ENCODE data around the gene YPEL1. TPM values are rescaled to one million over a fixed set of nuclear protein-coding genes. Genes with fewer than 3 reads are reported as not detected.

Gene YPEL1
- total RNA-seq, 1 donor from 2014 or later: 20.4 TPM

- no peak overlapping the region for H3K27ac ChIP-seq (ENCODE audit: low read depth, low read length)
- H3K27me3 ChIP-seq (ENCODE audit: control insufficient read depth in 3 of 3, insufficient read depth in 3 of 3, low read length in 3 of 3): no peaks in the 10 kb centered on the region
- H3K9ac ChIP-seq (ENCODE audit: low read depth in 1 of 3, low read length in 3 of 3): no peak overlapping the region
- H3K36me3 ChIP-seq (ENCODE audit: control insufficient read depth in 3 of 3, insufficient read depth in 3 of 3, low read length in 3 of 3): peaks cover 52 to 65% (median 54%) of the 10 kb centered on the region in 3 donors
- no peak overlapping the region for H3K4me3 ChIP-seq (ENCODE audit: low read length in 3 of 3)
- H3K9me3 ChIP-seq (ENCODE audit: control insufficient read depth in 3 of 3, low read length in 3 of 3): no peaks in the 10 kb centered on the region
- H3K4me1 ChIP-seq (ENCODE audit: control insufficient read depth in 3 of 3, insufficient read depth in 3 of 3, low read length in 3 of 3): peaks cover 0 to 5% (median 3%) of the 10 kb centered on the region in 3 donors
Observed at GRCh38 chr22:21686634-21687393, 48.8 kb downstream of the YPEL1 start.

DNA sequence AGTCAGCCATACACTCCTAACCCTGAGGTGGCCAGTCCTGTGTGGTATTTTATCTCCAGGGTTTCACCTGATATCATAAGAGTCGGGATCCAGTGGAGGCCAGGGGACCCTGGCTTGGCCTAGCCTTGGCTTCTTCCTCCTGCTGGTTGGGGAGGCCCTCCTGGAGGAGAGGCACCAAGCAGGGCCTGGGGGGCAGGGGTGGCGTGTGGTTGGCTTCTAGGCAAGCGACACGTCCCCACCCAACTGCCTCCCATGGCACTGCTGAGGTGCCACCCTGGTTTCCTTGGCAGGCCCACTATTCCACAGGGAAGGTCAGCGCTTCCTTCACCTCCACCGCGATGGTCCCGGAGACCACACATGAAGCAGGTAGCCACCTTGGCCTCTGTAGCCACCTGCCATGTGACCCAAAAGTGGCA lies 49.4 kb downstream of the YPEL1 start:
- Histone ChIP-seq H3K9me3 (ENCODE audit: control insufficient read depth in 3 of 3, low read length in 3 of 3) (no peaks in the 10 kb centered on the region), H3K9ac (ENCODE audit: low read depth in 1 of 3, low read length in 3 of 3) (no peak overlapping the region), H3K27ac (ENCODE audit: low read depth, low read length) (no peak overlapping the region), H3K4me3 (ENCODE audit: low read length in 3 of 3) (no peak overlapping the region), H3K27me3 (ENCODE audit: control insufficient read depth in 3 of 3, insufficient read depth in 3 of 3, low read length in 3 of 3) (no peaks in the 10 kb centered on the region), H3K36me3 (ENCODE audit: control insufficient read depth in 3 of 3, insufficient read depth in 3 of 3, low read length in 3 of 3) (peaks cover 55 to 67% (median 60%) of the 10 kb centered on the region in 3 donors), H3K4me1 (ENCODE audit: control insufficient read depth in 3 of 3, insufficient read depth in 3 of 3, low read length in 3 of 3) (peaks cover 0 to 5% (median 3%) of the 10 kb centered on the region in 3 donors)

DNA sequence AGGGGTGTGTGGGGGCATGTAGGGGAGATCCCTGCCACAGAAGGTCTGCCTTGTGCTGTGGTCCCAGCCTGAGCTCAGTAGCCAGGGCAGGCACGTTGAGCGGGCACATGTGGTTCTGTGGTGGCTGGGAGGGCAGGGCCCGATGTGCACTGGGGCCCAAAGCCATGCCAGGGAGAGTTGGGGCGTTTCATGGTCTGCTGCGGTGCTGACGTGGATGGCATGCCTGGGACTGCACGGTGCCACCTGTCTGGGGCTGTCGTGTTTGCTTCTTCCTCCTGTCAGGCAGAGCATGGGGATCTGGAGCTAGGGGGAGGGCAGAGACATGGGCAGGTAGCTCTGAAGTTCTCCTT lies 50.5 kb downstream of the YPEL1 start:
- Histone ChIP-seq H3K27ac (ENCODE audit: low read depth, low read length) (no peak overlapping the region), H3K27me3 (ENCODE audit: control insufficient read depth in 3 of 3, insufficient read depth in 3 of 3, low read length in 3 of 3) (no peaks in the 10 kb centered on the region), H3K4me1 (ENCODE audit: control insufficient read depth in 3 of 3, insufficient read depth in 3 of 3, low read length in 3 of 3) (peaks cover 0 to 5% (median 0%) of the 10 kb centered on the region in 3 donors), H3K9ac (ENCODE audit: low read depth in 1 of 3, low read length in 3 of 3) (no peak overlapping the region), H3K4me3 (ENCODE audit: low read length in 3 of 3) (no peak overlapping the region), H3K36me3 (ENCODE audit: control insufficient read depth in 3 of 3, insufficient read depth in 3 of 3, low read length in 3 of 3) (peaks cover 55 to 71% (median 63%) of the 10 kb centered on the region in 3 donors), H3K9me3 (ENCODE audit: control insufficient read depth in 3 of 3, low read length in 3 of 3) (no peaks in the 10 kb centered on the region)

- Histone ChIP-seq H3K9ac (ENCODE audit: low read depth in 1 of 3, low read length in 3 of 3) (no peak overlapping the region), H3K36me3 (ENCODE audit: control insufficient read depth in 3 of 3, insufficient read depth in 3 of 3, low read length in 3 of 3) (peaks cover 54 to 67% (median 63%) of the 10 kb centered on the region in 3 donors), H3K27ac (ENCODE audit: low read depth, low read length) (no peak overlapping the region), H3K4me3 (ENCODE audit: low read length in 3 of 3) (no peak overlapping the region), H3K4me1 (ENCODE audit: control insufficient read depth in 3 of 3, insufficient read depth in 3 of 3, low read length in 3 of 3) (peaks cover 0 to under 1% (median 0%) of the 10 kb centered on the region in 3 donors), H3K9me3 (ENCODE audit: control insufficient read depth in 3 of 3, low read length in 3 of 3) (no peaks in the 10 kb centered on the region), H3K27me3 (ENCODE audit: control insufficient read depth in 3 of 3, insufficient read depth in 3 of 3, low read length in 3 of 3) (no peaks in the 10 kb centered on the region)
Observed at GRCh38 chr22:21684492-21685163, 51.0 kb downstream of the YPEL1 start.

- Histone ChIP-seq H3K4me1 (ENCODE audit: control insufficient read depth in 3 of 3, insufficient read depth in 3 of 3, low read length in 3 of 3) (no peaks in the 10 kb centered on the region), H3K27me3 (ENCODE audit: control insufficient read depth in 3 of 3, insufficient read depth in 3 of 3, low read length in 3 of 3) (no peaks in the 10 kb centered on the region), H3K27ac (ENCODE audit: low read depth, low read length) (no peak overlapping the region), H3K36me3 (ENCODE audit: control insufficient read depth in 3 of 3, insufficient read depth in 3 of 3, low read length in 3 of 3) (peaks cover 52 to 59% (median 56%) of the 10 kb centered on the region in 3 donors), H3K9ac (ENCODE audit: low read depth in 1 of 3, low read length in 3 of 3) (no peak overlapping the region), H3K4me3 (ENCODE audit: low read length in 3 of 3) (no peak overlapping the region), H3K9me3 (ENCODE audit: control insufficient read depth in 3 of 3, low read length in 3 of 3) (no peaks in the 10 kb centered on the region)
Observed at GRCh38 chr22:21683401-21683811, 52.2 kb downstream of the YPEL1 start.

DNA sequence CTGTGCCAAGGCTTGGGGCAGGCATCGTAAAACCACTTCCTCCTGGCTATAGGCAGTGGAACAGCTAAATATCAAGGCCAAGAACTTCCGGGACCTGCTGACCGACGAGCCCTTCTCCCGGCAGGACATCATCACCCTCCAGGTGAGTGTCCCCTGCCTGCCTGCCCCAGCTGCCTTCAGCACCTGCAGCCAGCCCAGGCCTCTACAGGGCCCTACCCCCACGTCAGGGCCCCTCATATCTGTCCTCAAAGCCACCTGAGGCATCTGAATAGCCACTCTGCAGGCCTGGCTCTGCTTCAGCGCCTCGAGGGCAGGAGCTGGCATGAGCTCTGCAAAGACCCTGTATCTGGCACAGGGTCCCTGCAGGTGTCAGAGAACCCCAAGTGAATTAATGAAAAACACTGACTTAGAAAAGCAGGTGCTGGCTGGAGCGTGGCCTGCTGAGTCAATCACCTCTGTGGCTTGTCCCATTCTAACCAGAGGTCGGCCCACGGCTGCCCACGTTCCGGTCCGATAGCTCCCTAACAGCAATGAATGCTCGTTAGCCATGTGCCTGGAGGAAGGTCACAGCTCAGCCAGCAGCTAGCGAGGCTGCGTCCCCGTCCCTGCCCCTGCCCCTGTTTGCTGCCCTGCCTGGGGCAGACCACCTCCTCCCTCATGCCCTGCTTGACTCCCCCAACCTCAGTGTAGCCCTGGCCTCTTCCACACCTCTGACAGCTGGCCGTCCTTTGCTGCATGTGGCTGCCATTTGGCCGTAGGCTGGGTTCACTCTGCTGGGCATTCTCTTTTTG lies 53.0 kb downstream of the YPEL1 start:
- Histone ChIP-seq H3K9ac (ENCODE audit: low read depth in 1 of 3, low read length in 3 of 3) (peak overlapping the region in 1 of 3 donors; percentile 16), H3K27ac (ENCODE audit: low read depth, low read length) (no peak overlapping the region), H3K4me1 (ENCODE audit: control insufficient read depth in 3 of 3, insufficient read depth in 3 of 3, low read length in 3 of 3) (peaks cover 0 to 2% (median 0%) of the 10 kb centered on the region in 3 donors), H3K27me3 (ENCODE audit: control insufficient read depth in 3 of 3, insufficient read depth in 3 of 3, low read length in 3 of 3) (no peaks in the 10 kb centered on the region), H3K9me3 (ENCODE audit: control insufficient read depth in 3 of 3, low read length in 3 of 3) (no peaks in the 10 kb centered on the region), H3K4me3 (ENCODE audit: low read length in 3 of 3) (no peak overlapping the region), H3K36me3 (ENCODE audit: control insufficient read depth in 3 of 3, insufficient read depth in 3 of 3, low read length in 3 of 3) (peaks cover 45 to 53% (median 52%) of the 10 kb centered on the region in 3 donors)

DNA sequence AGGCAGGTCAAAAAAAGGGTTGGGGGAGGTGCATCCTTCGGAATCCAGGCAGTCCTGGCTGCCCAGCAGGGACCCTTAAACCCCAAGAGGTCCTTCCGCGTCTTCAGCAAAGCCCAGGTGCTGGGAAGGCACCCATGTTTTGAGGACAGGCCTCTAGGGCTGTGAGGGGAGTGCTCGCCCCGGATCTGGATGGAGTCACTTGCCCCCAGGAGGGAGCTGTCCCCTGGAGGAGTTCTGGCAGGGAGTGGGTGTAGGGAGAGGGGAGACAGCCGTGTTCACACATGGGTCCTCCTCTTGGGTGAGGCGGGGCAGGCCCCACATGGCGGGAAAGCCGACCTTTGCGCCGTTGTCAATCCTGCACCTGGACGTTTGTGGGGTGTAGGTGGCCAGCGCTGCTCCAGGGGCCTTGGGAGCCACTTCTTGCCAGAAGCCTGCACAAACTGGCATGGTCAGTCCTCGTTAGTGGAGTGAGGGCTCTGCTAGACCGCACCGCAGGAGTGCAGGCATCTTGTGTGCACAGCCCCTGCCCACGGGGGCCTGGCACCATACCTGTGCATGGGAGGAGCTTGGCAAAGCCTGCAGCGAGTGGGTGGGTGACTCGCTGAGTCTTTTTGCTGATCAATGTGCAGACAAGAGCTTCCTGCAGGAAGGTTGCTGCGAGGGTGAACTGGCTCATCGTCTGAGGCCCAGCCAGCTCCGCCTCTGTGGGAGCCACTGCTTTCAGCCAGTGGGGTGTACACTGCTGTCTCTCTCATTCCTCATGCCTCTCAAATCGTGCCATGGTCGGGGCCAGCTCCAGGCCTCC lies 53.8 kb downstream of the YPEL1 start:
- Histone ChIP-seq H3K9me3 (ENCODE audit: control insufficient read depth in 3 of 3, low read length in 3 of 3) (no peaks in the 10 kb centered on the region), H3K36me3 (ENCODE audit: control insufficient read depth in 3 of 3, insufficient read depth in 3 of 3, low read length in 3 of 3) (peaks cover 42 to 47% (median 46%) of the 10 kb centered on the region in 3 donors)

GRCh38 chr22:21680830-21681565 lies 54.6 kb downstream of the YPEL1 start:
- Histone ChIP-seq H3K27ac (ENCODE audit: low read depth, low read length) (no peak overlapping the region), H3K36me3 (ENCODE audit: control insufficient read depth in 3 of 3, insufficient read depth in 3 of 3, low read length in 3 of 3) (peaks cover 34 to 40% (median 39%) of the 10 kb centered on the region in 3 donors), H3K4me3 (ENCODE audit: low read length in 3 of 3) (no peak overlapping the region), H3K9me3 (ENCODE audit: control insufficient read depth in 3 of 3, low read length in 3 of 3) (no peaks in the 10 kb centered on the region), H3K4me1 (ENCODE audit: control insufficient read depth in 3 of 3, insufficient read depth in 3 of 3, low read length in 3 of 3) (peaks cover 0 to 4% (median 0%) of the 10 kb centered on the region in 3 donors), H3K27me3 (ENCODE audit: control insufficient read depth in 3 of 3, insufficient read depth in 3 of 3, low read length in 3 of 3) (no peaks in the 10 kb centered on the region), H3K9ac (ENCODE audit: low read depth in 1 of 3, low read length in 3 of 3) (no peak overlapping the region)

More for the DNA sequence above, 53.8 kb downstream of the YPEL1 start:
- H3K9ac ChIP-seq (ENCODE audit: low read depth in 1 of 3, low read length in 3 of 3): no peak overlapping the region
- H3K27ac ChIP-seq (ENCODE audit: low read depth, low read length): no peak overlapping the region
- H3K4me3 ChIP-seq (ENCODE audit: low read length in 3 of 3): no peak overlapping the region
- H3K4me1 ChIP-seq (ENCODE audit: control insufficient read depth in 3 of 3, insufficient read depth in 3 of 3, low read length in 3 of 3): peaks cover 0 to 4% (median 0%) of the 10 kb centered on the region in 3 donors
- no peaks in the 10 kb centered on the region for H3K27me3 ChIP-seq (ENCODE audit: control insufficient read depth in 3 of 3, insufficient read depth in 3 of 3, low read length in 3 of 3)

DNA sequence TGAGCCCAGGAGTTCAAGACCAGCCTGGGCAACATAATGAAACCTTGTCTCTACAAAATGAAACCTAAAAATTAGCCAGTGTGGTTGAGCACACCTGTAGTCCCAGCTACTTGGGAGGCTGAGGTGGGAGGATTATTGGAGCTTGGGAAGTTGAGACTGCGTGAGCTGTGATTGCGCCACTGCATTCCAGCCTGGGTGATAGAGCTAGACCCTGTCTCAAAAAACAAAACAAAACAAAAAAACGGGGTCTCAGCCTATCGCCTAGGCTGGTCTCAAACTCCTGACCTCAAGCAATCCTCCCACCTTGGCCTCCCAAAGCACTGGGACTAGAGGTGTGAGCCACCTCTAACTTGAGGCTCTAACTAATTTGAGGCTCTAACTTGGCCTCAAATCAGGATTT lies 56.2 kb downstream of the YPEL1 start:
- no peak overlapping the region for H3K9ac ChIP-seq (ENCODE audit: low read depth in 1 of 3, low read length in 3 of 3)
- no peaks in the 10 kb centered on the region for H3K27me3 ChIP-seq (ENCODE audit: control insufficient read depth in 3 of 3, insufficient read depth in 3 of 3, low read length in 3 of 3)
- no peak overlapping the region for H3K4me3 ChIP-seq (ENCODE audit: low read length in 3 of 3)
- H3K36me3 ChIP-seq (ENCODE audit: control insufficient read depth in 3 of 3, insufficient read depth in 3 of 3, low read length in 3 of 3): peaks cover 39 to 42% (median 41%) of the 10 kb centered on the region in 3 donors
- no peak overlapping the region for H3K27ac ChIP-seq (ENCODE audit: low read depth, low read length)
- H3K9me3 ChIP-seq (ENCODE audit: control insufficient read depth in 3 of 3, low read length in 3 of 3): no peaks in the 10 kb centered on the region
- peaks cover 0 to 4% (median 0%) of the 10 kb centered on the region in 3 donors for H3K4me1 ChIP-seq (ENCODE audit: control insufficient read depth in 3 of 3, insufficient read depth in 3 of 3, low read length in 3 of 3)

Data from skeletal muscle tissue (tissue), 4 donors.